GM18502 (cell line): ENCODE results near the gene POLR3C.
A peak's percentile ranks its signal among the peaks of the same experiment; 100 is the strongest.
"Not testable (repeated sequence)": the region's sequence is repeated elsewhere in the genome, so short reads cannot be mapped to it uniquely, and the experiment has no call there.

Experiments
- ATAC-seq: cut with Tn5 transposase; IDR thresholded peaks from one replicate; pipeline ENCODE4 v1.9.1; 2021; ENCODE audit warnings: mild to moderate bottlenecking; ENCODE audit not compliant: unreplicated experiment, poor library complexity

The POLR3C gene

DNA sequence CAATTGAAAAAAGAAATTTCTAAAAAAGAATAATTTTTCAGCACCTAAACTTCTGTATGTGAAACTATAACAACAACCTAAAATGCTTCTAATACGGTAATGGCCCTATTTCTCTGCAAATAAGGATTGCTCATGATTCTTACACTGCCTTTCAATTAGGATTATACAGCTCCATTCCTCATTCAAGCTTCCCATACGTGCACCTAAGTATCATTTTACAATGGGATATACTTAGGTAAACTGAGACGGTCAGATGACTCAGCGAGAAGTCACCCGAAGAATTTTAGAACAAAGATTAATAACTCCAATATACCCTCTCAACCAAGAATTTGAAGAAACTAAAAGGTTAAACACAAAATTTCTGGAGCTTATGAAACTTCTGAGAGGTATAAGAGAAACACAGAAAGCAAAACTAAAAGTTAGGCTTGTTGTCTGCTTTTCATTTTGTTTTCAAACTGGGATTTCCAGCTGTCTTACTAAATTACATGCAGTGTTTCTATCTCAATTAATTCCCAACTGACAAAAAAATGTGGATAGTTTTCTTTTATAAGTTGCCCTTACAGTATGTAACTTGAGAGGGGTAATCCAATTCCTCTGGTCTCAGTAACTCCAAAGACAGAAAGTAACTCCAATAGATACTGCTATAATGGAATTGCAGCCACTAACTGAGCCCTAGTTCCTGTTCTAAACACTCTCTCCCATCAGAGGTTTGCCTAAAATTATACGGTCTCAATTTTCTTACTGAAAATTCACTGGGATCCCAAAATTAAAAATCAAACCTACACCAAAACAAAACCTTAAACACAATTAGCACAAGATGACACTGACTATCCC is 10.8 kb upstream of the POLR3C start:
- not testable (repeated sequence) for ATAC-seq

- not testable (repeated sequence) for ATAC-seq
Measured at GRCh38 chr1:145818095-145818494, 5.9 kb upstream of the POLR3C start.

- ATAC-seq, result not testable (repeated sequence)
Measured at GRCh38 chr1:145822779-145823331, 1.1 kb upstream of the POLR3C start.

GRCh38 chr1:145824499-145824842 is 471 bp downstream of the POLR3C start:
- ATAC-seq, result no peak

DNA sequence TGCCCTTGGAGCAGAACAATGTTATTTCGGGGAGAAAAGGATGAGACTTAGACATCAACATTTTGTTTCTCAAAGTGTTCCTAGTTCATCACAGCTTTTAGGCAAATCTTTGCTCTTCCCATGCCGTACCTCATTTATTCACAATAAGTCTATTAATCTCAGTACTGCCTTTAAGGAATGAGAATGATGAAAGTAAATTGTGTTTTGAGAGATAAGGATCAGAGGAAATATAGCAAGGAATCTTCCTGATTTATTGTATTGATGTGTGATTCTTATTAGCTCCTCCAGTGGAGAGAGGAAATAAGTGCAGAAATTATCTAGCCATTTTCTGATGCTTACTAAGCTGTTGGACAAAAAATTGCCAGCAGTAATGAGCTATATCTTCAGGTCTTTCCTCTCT is 2.0 kb downstream of the POLR3C start:
- ATAC-seq, result no peak

GRCh38 chr1:145827966-145828365 is 4.0 kb downstream of the POLR3C start:
- ATAC-seq, result no peak

GRCh38 chr1:145828367-145829026 is 4.5 kb downstream of the POLR3C start:
- no peak for ATAC-seq

DNA sequence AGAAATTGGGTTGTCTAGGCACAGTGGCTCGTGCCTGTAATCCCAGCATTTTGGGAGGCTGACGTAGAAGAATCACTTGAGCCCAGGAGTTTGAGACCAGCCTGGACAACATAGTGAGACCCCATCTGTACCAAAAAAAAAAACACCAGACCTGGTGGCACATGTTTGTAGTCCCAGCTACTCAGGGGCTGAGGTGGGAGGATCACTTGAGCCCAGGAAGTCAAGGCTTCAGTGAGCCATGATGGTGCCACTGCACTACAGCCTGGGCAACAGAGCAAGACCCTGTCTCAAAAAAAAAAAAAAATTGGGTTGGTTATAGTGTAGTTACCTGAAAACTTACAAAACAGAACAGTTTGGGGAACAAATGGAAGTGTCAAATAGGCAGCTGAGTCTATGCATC is 6.8 kb downstream of the POLR3C start:
- ATAC-seq, result not testable (repeated sequence)

DNA sequence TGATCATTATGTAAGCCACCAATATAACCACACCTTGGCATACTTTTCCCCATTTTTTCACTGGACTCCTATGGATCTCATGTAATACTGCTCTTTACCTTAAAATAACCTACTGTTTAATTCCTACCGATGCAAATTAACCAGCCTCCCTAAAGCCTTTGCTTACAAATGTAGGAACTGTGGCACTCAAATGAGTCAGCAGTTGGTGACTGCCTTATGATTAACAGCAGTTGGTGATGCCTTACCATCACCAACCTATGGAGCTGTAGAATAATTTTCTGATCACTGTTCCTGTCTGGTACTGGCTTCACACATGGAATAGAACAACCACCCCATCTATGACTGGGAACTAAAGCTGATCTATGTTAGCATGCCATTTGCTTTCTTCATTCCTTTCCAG is 13.7 kb downstream of the POLR3C start:
- no peak for ATAC-seq

DNA sequence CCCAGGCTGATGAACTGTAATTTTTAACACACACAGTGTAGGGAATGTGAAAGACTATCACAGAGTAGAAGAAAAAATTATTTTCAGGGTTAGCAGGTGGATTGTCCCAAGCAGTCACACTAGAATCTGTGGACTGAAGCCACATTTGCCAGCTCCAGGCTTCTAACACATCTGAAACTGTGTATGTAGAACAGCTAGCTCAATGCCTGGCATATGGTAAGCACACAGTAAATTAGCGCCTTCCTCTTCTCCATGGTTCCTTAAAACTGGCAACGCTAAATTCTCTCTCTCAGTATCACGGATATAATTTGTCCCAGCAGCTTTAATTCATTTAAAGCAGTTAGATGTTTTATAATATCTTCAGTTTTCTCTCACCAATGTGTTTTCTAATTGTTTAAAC is 19.0 kb downstream of the POLR3C start:
- no peak for ATAC-seq

DNA sequence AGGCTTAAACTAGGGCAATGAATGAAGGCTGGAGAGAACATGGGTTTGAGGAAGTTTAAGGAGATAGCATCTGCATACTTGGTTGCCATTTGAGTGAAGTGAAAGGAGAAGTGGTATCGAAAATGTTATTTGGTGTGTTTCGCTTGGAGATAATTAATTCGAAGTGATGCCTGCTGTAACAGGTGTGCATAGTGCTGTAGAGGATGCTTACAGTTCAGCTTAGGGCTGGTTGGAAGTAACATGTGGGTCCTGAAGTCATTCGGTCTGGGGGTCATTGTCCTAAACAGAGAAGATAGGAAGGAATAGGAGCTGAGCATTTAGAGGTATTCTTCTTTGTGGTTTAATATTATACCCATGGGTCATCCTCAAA is 21.1 kb downstream of the POLR3C start:
- peak; percentile 73 for ATAC-seq

DNA sequence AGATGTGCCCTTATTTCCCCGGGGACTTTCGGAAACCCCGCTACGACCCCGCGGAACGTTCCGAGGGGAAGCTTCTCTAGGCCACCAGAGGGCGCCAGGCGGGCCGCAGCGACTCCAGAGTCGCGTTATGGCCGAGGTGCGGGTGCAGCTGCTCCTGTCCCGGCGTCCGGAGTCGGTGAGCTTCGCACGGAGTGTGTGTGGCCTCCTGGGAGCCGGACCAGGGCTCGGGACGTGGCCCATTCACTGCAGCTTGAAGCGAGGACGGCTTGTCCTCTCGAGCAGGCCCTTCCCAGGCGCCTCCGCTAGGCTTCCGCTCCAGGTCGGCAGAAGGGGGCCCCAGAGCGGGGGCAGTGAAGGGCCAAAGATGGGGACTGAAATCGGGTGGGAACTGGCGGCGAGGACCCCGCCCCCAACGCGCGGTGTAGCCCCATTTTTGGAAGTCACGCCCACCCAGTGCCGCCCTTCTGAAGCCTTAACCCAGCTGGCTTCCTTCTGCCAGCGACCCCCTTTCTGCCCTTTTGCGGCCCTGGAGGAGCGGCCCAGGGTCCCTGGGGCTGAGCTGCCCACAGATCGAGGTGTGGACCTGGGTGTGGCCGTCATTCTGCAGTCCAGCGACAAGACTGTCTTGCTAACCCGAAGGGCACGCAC is 21.6 kb downstream of the POLR3C start, which contains the start of gene NUDT17:
NUDT17 (plus strand) TSS at position 117 of the 648 bp plus-strand sequence; CDS start at position 128, 11 bp downstream.
- peak; percentile 58 for ATAC-seq

DNA sequence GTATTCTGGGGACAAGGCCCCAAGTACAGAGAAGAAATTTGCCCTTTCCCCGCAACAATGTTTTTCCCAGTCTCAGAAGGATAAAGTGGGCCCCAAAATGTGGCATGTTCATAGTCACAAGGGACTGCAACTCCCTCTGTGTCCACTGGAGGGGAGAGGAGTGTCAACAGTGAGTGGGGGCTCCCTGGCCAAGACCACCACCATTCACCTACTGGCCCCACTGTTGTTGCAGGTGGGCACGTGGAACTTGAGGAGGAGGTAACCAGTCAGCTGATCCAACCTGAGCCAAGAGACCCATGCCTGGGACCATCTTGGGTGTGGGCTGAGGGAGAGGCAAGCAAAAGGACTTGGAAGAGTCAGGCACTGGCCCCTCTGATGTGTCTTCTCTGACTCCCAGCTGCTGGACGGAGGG is 22.2 kb downstream of the POLR3C start:
- ATAC-seq, result no peak

- no peak for ATAC-seq
Measured at GRCh38 chr1:145847827-145848226, 23.8 kb downstream of the POLR3C start.

DNA sequence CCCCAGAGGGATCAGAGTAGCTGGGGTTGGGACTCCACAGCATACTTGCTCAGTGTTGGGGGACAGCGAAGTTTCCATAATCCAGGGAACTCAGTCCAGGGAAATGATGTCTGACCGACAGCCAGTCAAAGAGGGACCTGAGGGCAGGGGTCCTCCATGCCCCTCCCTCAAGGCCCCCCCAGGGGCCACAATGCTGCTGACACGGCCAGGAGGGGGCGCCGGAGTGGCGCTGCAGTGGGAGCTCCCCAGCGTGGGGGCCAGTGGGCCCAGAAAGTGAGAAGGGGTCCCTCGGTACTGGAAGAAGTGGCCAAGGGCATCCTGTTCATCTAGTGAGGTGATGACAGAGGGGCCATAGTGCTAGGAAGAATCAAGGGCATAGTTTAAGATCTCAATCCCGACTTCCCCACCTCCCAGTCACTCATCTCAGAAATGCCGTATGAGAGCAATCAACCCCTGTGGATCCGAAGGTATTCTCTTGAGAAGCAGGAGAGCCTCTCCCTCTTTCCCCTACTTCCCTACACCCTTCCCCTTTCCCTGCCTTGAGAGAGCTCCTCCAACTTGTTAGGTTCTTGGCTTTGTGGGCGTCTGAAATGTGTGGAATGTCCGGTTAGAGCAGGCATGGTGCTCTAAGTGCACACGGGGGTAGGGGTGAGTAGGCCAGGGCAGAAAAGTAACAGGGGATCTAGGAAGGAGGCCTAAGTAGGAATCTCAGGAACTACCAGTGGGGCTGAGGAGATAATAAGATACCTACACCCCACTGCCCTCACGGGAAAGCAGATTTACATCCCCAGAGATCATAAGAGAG is 25.6 kb downstream of the POLR3C start:
- ATAC-seq, result no peak

DNA sequence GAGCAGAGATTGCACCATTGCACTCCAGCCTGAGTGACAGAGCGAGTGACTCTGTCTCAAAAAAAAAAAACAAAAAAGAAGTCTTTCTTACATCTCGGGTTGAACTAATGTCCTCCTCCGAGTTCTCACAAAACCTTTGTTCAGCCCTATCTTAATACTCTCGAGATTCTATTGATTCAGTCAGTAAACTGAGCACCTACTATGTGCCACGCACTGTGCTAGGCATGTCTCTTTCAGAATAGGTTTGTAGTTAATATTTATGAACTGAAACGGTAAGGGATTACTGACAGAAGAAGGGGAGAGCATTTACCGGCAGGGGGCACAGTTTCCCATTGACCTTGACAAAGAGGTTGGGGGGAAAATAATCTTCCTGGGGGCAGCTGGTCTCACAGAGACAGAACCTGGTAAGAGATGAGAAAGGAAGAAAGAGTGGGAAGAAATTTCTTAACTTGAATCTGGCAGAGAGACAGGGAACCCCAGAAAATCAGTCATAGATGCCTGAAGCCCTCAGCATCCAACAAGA is 31.5 kb downstream of the POLR3C start:
- no peak for ATAC-seq

- no peak for ATAC-seq
Measured at GRCh38 chr1:145857170-145857569, 33.2 kb downstream of the POLR3C start.

DNA sequence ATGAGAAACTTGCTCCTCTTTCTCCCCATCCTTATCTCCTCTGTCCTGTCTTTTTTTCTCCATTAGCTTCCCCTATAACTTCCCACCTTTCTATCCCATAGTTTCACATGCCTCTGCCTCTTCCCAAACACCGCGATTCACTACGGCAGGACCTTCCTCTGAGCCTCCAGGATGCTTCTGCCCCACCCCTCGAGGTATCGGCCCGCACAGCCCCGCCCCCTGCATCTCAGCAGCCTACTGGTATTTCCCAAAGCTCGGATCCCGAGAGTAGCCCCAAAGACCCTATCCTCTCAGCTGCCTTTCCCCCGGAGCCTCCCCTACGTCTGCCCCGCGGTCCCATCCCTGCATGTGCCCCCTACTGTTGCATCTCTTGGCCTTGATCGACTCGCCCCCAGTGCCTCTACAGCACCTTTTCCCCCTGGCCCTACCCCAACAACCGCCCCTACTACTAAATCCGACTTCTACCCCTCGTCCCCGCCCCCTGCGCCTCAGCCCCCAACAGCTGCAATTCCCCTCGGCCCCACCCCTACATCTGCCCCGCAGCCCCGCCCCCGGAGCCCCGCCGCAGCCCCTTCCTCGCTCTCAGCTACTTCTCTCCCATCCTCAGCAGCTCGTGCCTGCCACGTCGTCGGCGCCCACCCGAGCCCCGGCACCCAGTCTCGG is 34.4 kb downstream of the POLR3C start:
- peak; percentile 14 for ATAC-seq

- peak; percentile 87 for ATAC-seq
Measured at GRCh38 chr1:145858901-145859490, 35.0 kb downstream of the POLR3C start, which contains the start of gene PIAS3. Gene PIAS3 (minus strand): TSS chr1:145859081. CDS start chr1:145858990, 91 bp downstream.
